Tibial nerve (tissue), 4 donors: ENCODE data around the gene CREB3. TPM values are rescaled to one million over a fixed set of nuclear protein-coding genes. Genes with fewer than 3 reads are reported as not detected.

ENCODE experiments used
- DNase-seq, 2 donors: peaks; one replicate each; pipeline ENCODE4 v3.0.0-alpha.2; 2019; ENCODE audit warnings: low spot score in 2 of 2
- H3K27ac ChIP-seq, 4 donors: fragments of 200-600 bp; sonication (generic) in 3 of 4; one replicate each; pipeline ENCODE4 v1.5.1; 2017 to 2019; ENCODE audit warnings: mild to moderate bottlenecking in 1 of 4
- H3K27me3 ChIP-seq, 2 donors: fragments of 200-600 bp; sonication (generic) in 1 of 2; one replicate each; pipeline versions ENCODE4 v1.5.1 to v1.6.0; 2017 to 2019
- H3K36me3 ChIP-seq, 3 donors: fragments of 200-600 bp; sonication (generic); one replicate each; pipeline ENCODE4 v1.5.1; 2018 to 2019
- H3K4me1 ChIP-seq, 4 donors: fragments of 200-600 bp; sonication (generic) in 3 of 4; one replicate each; pipeline ENCODE4 v1.5.1; 2017 to 2019
- H3K4me3 ChIP-seq, 4 donors: fragments of 200-600 bp; sonication (generic) in 3 of 4; one replicate each; pipeline ENCODE4 v1.5.1; 2017 to 2019; ENCODE audit warnings: mild to moderate bottlenecking in 1 of 4, moderate library complexity in 1 of 4
- H3K9me3 ChIP-seq, 4 donors: fragments of 200-600 bp; sonication (generic) in 3 of 4; one replicate each; pipeline ENCODE4 v1.5.1; 2017 to 2019
- CTCF ChIP-seq, 5 experiments: fragments of 200-600 bp in 3 of 5; fragments of 450-650 bp in 2 of 5; sonication (generic) in 3 of 5; IDR thresholded peaks; one replicate each; pipeline ENCODE4 v1.5.1; 2016 to 2019; ENCODE audit warnings: antibody characterized with exemption in 5 of 5, mild to moderate bottlenecking in 3 of 5, moderate library complexity in 2 of 5
- EP300 ChIP-seq, 2 donors: sonication (generic); formaldehyde crosslinking; IDR thresholded peaks; one replicate each; pipeline ENCODE4 v1.6.1; 2017; ENCODE audit warnings: antibody characterized with exemption in 2 of 2, mild to moderate bottlenecking in 1 of 2
- POLR2A ChIP-seq, 2 donors: fragments of 450-650 bp; IDR thresholded peaks; one replicate each; pipeline ENCODE4 v1.6.1; 2017; ENCODE audit warnings: antibody characterized with exemption in 2 of 2, mild to moderate bottlenecking in 2 of 2, moderate library complexity in 2 of 2
- WGBS, 2 donors: methylation state at CpG; one replicate each; pipeline ENCODE4 v1.1.5; 2018; 5-methylcytosine and 5-hydroxymethylcytosine counted together
- total RNA-seq, 4 donors: library from RNA; depleted of rRNA; stranded (reverse); fragments of >200 nt; gene quantifications; one replicate each; pipeline ENCODE4 v1.1.0, GENCODE V29; 2016

The CREB3 gene
- 10 to 100 TPM; 41.6 to 70.1 (median 53.5) TPM for total RNA-seq

GRCh38 chr9:35732185-35732799, at the start of gene CREB3, which contains the start of gene TLN1:
Gene CREB3 (plus strand): TSS chr9:35732666. CDS start chr9:35732773, 107 bp downstream.
Gene TLN1 (minus strand): TSS chr9:35732195. CDS start chr9:35725694, 6,501 bp downstream.
- Histone ChIP-seq H3K27me3 (no peaks in the 10 kb centered on the region), H3K36me3 (peaks cover 0 to 33% (median 5%) of the 10 kb centered on the region in 3 donors), H3K9me3 (no peaks in the 10 kb centered on the region), H3K27ac (peak within 1 kb of the TSS; percentile 89 to 99 (median 94)), H3K4me3 (peak within 1 kb of the TSS; percentile 62 to 90 (median 82)), H3K4me1 (peaks cover 0 to 61% (median 55%) of the 10 kb centered on the region in 4 donors)
- WGBS, 2 donors, result 2% methylated on average over 13 to 29 of the region's 49 CpGs
- peak; percentile 96 to 97 for TF ChIP-seq EP300 (IDR thresholded peaks at IDR 0.05)
- peak; percentile 58 to 89 for TF ChIP-seq POLR2A (IDR thresholded peaks at IDR 0.05)
- peak in 3 of 5 experiments; percentile 4 to 46 (median 15) for TF ChIP-seq CTCF (IDR thresholded peaks at IDR 0.05)
- DNase-seq, result peak; percentile 94

DNA sequence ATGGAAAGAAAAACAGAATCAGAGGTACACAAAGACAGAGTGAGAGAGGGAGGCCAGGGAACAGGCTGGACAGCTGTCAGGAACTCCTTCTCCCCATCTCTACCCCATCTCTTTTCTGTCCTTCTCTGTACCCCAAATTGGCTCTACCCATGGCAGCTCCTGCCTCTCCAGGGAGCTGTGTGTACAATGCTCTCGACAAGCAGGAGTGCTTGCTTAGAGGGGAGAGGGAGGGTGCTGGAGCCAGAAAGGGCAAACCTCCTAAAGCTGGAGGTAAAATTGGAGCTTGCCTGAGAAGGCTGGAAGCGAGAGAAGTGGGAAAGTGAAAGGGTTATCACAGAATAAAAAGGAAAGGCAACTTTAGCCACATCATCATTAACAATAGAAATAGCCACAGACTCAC, 49.1 kb upstream of the CREB3 start:
- no peak for DNase-seq
- no peaks in the 10 kb centered on the region for H3K27me3 ChIP-seq
- peaks cover 0 to 39% (median 6%) of the 10 kb centered on the region in 4 donors for H3K4me1 ChIP-seq
- 60 to 75% methylated on average over 2 of the region's 2 CpGs for WGBS, 2 donors
- H3K9me3 ChIP-seq, result no peaks in the 10 kb centered on the region
- TF ChIP-seq POLR2A (IDR thresholded peaks at IDR 0.05) (no peak), EP300 (IDR thresholded peaks at IDR 0.05) (no peak), CTCF (IDR thresholded peaks at IDR 0.05) (no peak)
- H3K27ac ChIP-seq, result peak overlapping the region in 1 of 4 donors; percentile 7
- H3K36me3 ChIP-seq, result peaks cover 0 to 47% (median 0%) of the 10 kb centered on the region in 3 donors
- no peak overlapping the region for H3K4me3 ChIP-seq

DNA sequence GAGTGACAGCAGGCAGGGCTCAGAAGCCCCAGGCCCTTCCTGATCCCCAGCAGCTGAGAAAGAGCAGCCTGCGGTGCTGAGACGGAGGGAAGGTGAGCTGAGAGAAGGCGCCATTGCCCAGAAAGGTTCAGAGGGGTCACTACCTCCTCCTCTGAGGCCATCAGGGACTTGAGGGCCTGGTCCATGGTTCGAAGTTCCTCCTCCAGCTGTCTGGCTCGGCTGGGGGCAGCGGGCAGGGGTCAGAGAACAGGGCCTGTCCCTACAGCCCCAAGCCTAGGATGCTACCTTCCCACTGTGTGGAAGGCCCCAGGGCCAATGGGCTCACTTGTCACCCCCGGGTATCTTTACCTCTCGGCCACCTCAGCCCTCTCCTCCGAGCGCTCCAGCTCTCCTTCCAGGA, 47.5 kb upstream of the CREB3 start:
- Histone ChIP-seq H3K4me3 (peak overlapping the region in 1 of 4 donors; percentile 2), H3K9me3 (no peaks in the 10 kb centered on the region), H3K27me3 (no peaks in the 10 kb centered on the region), H3K27ac (peak overlapping the region in 2 of 4 donors; percentile 43 to 96), H3K36me3 (peaks cover 0 to 47% (median 0%) of the 10 kb centered on the region in 3 donors), H3K4me1 (peaks cover 0 to 55% (median 9%) of the 10 kb centered on the region in 4 donors)
- TF ChIP-seq CTCF (IDR thresholded peaks at IDR 0.05) (no peak), EP300 (IDR thresholded peaks at IDR 0.05) (no peak), POLR2A (IDR thresholded peaks at IDR 0.05) (no peak)
- no peak for DNase-seq
- 83 to 95% methylated on average over 10 of the region's 10 CpGs for WGBS, 2 donors

DNA sequence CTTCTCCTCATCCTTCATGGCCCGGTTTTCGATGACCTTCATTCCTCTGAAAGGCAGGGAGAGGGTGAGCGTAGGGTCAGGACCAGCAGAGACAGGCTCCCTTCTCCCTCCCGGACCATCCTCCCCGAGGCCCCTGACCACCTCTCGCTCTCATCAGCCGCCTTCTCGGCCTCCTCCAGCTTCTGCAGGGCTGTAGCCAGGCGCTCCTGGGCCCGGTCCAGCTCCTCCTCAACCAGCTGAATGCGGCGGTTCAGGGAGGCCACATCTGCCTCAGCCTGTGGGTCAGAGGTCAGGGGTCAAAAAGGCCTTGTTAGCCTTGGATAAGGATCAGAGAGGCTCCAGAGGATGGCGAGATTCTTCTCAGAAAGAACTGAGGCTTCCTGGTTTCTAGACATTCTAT, 47.0 kb upstream of the CREB3 start:
- peaks cover 0 to 59% (median 9%) of the 10 kb centered on the region in 4 donors for H3K4me1 ChIP-seq
- H3K27me3 ChIP-seq, result no peaks in the 10 kb centered on the region
- H3K36me3 ChIP-seq, result peaks cover 0 to 47% (median 0%) of the 10 kb centered on the region in 3 donors
- H3K9me3 ChIP-seq, result no peaks in the 10 kb centered on the region
- TF ChIP-seq POLR2A (IDR thresholded peaks at IDR 0.05), result no peak
- no peak for TF ChIP-seq CTCF (IDR thresholded peaks at IDR 0.05)
- peak in 1 of 2 donors; percentile 38 for TF ChIP-seq EP300 (IDR thresholded peaks at IDR 0.05)
- H3K27ac ChIP-seq, result peak overlapping the region in 1 of 4 donors; percentile 96
- DNase-seq, result peak in 1 of 2 donors; percentile 35
- H3K4me3 ChIP-seq, result peak overlapping the region in 1 of 4 donors; percentile 82
- WGBS, 2 donors, result 35 to 48% methylated on average over 13 of the region's 13 CpGs
